ENCODE data around the gene PLCE1.

- TF ChIP-seq CTCF (IDR thresholded peaks at IDR 0.05), result no peak
- no peak for TF ChIP-seq EP300 (IDR thresholded peaks at IDR 0.05)
Observed at GRCh38 chr10:93980486-93980885, 13.2 kb upstream of the PLCE1 start.

All from gastroesophageal sphincter (tissue), 3 donors.